Kidney (tissue), 14 donors: ENCODE data around the gene CYP11A1. TPM values are rescaled to one million over a fixed set of nuclear protein-coding genes. Genes with fewer than 3 reads are reported as not detected.

Experiments
- DNase-seq, 5 donors: peaks; one replicate each; pipeline ENCODE4 v3.0.0-alpha.2; 2013 to 2020
- FAIRE-seq: peaks from 2 replicates; lab custom pipeline; 2012; peaks lifted over from hg19 to GRCh38; lab: Jason Lieb, UNC
- H3K27ac ChIP-seq, 2 donors: one replicate each; pipeline ENCODE4 v1.7.0; 2013; ENCODE audit warnings: low read depth in 2 of 2, low read length in 2 of 2, inconsistent platforms in 1 of 2
- H3K27me3 ChIP-seq: one replicate; pipeline ENCODE4 v1.7.1; 2013; ENCODE audit warnings: low read length, inconsistent platforms; ENCODE audit not compliant: control insufficient read depth, insufficient read depth
- H3K36me3 ChIP-seq, 3 donors: one replicate each; pipeline versions ENCODE4 v1.7.0 to v1.7.1; 2013; ENCODE audit warnings: low read length in 3 of 3, control low read depth in 1 of 3, inconsistent platforms in 1 of 3; ENCODE audit not compliant: insufficient read depth in 3 of 3, control insufficient read depth in 2 of 3
- H3K4me1 ChIP-seq, 3 donors: one replicate each; pipeline versions ENCODE4 v1.7.0 to v1.7.1; 2013; ENCODE audit warnings: low read length in 3 of 3, inconsistent platforms in 1 of 3, low read depth in 1 of 3; ENCODE audit not compliant: control insufficient read depth in 2 of 3, insufficient read depth in 2 of 3
- H3K4me3 ChIP-seq, 3 donors: one replicate each; pipeline versions ENCODE4 v1.7.0 to v1.8.1; 2013; ENCODE audit warnings: low read length in 3 of 3, control low read depth in 1 of 3, inconsistent platforms in 1 of 3
- H3K9ac ChIP-seq, 3 donors: one replicate each; pipeline versions ENCODE4 v1.7.0 to v1.7.1; 2013; ENCODE audit warnings: low read length in 3 of 3, control low read depth in 1 of 3, inconsistent platforms in 1 of 3
- H3K9me3 ChIP-seq, 3 donors: one replicate each; pipeline versions ENCODE4 v1.7.0 to v1.7.1; 2013; ENCODE audit warnings: low read length in 3 of 3, control low read depth in 1 of 3, inconsistent platforms in 1 of 3; ENCODE audit not compliant: control insufficient read depth in 2 of 3, insufficient read depth in 1 of 3
- intact Hi-C: fragments of 100-400 bp; cut with DNase I; formaldehyde crosslinking; loops from one replicate; pipeline ENCODE4 v1.11.1; 2022
- polyA plus RNA-seq: library from polyadenylated mRNA; stranded (reverse); fragments of 350-450 nt; fragmentation: Illumina TruSeq; extraction: RNeasy Lipid Tissue Mini Kit (QIAGEN cat#74804); gene quantifications from one replicate; pipeline ENCODE4 v1.2.3, GENCODE V29; 2014; ENCODE audit warnings: low read depth, low replicate concordance; ENCODE audit not compliant: insufficient read depth
- total RNA-seq: library from RNA; stranded (reverse); fragmentation: NEBNext Ultra II Directional; extraction: Animal tissue kit (Norgen Biotek cat#: 25700); gene quantifications from one replicate; pipeline ENCODE4 v1.2.1, GENCODE V29; 2021
- TF ChIP-seq, protein P1 (sequence below): IDR thresholded peaks from 3 replicates; pipeline ENCODE4 v1.5.1; 2012; ENCODE audit warnings: mild to moderate bottlenecking, moderate library complexity, borderline replicate concordance; ENCODE audit not compliant: insufficient read depth; ENCODE audit errors: extremely low read depth
- donor health status: control.
- donor health status: control.
- donor health status: control.
- donor health status: control.
- donor health status: control.
- donor health status: DM: yes; HTN: yes; CAD: no.
- donor health status: Normal renal cell carcinoma (clear cell type).

CYP11A1 gene
- total and polyA plus RNA-seq, 2 donors from 2014 or later = 0.13 to 2.7 TPM

DNA sequence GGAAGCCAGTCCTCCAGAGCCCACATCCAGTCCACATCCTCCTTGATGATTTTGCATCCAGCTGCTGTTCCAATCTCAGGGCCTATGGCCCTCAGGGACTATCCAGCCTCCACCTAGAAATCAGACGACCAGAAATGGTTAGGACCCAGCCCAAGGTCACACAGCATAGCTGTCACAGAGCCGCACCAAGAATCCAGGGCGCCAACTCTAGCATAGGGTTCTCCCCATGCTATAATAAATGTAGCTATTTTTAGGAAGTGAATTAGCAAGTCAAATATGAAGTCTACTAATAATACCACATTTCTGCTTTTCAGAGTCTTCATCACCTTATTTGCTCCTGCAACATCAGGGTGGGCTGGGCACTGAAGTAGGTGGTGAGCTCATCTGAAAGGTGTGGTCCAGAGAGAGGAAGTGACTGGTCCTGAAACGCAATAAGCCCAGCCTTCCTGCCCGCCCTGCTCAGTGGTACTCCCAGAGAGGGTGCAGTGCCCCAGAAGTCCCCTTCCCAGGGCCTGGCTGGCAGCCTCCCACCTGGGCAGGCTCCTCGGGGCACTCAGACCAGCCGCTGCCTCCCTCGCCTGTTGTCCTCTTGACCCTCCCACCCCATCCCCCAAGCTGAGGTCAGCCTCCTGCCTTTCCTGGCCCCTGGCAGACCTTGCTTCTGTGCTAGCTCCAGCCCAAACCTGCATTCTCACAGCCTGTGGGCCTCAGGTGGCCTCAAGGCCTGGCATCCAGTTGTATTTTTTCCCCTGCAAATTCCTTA lies 17.6 kb upstream of the CYP11A1 start:
- H3K9ac ChIP-seq = peak overlapping the region in 1 of 3 donors; percentile 15
- H3K4me1 ChIP-seq = peaks cover 0 to 28% (median 9%) of the 10 kb centered on the region in 3 donors
- H3K36me3 ChIP-seq = no peaks in the 10 kb centered on the region
- FAIRE-seq (no peak), DNase-seq (peak in 2 of 5 donors; percentile 41 to 56)
- H3K27ac ChIP-seq = peak overlapping the region; percentile 67 to 69
- H3K4me3 ChIP-seq = no peak overlapping the region
- no peaks in the 10 kb centered on the region for H3K9me3 ChIP-seq
- TF ChIP-seq, protein P1, sequence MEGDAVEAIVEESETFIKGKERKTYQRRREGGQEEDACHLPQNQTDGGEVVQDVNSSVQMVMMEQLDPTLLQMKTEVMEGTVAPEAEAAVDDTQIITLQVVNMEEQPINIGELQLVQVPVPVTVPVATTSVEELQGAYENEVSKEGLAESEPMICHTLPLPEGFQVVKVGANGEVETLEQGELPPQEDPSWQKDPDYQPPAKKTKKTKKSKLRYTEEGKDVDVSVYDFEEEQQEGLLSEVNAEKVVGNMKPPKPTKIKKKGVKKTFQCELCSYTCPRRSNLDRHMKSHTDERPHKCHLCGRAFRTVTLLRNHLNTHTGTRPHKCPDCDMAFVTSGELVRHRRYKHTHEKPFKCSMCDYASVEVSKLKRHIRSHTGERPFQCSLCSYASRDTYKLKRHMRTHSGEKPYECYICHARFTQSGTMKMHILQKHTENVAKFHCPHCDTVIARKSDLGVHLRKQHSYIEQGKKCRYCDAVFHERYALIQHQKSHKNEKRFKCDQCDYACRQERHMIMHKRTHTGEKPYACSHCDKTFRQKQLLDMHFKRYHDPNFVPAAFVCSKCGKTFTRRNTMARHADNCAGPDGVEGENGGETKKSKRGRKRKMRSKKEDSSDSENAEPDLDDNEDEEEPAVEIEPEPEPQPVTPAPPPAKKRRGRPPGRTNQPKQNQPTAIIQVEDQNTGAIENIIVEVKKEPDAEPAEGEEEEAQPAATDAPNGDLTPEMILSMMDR = no peak
- no peaks in the 10 kb centered on the region for H3K27me3 ChIP-seq
- intact Hi-C loops = loop anchor here (5.0 kb wide), 1 partner anchor 52 kb away; no protein-coding TSS in a partner anchor

GRCh38 chr15:74384566-74384880 lies 17.1 kb upstream of the CYP11A1 start:
- Histone ChIP-seq H3K27me3 (no peaks in the 10 kb centered on the region), H3K36me3 (no peaks in the 10 kb centered on the region), H3K9me3 (no peaks in the 10 kb centered on the region), H3K27ac (peak overlapping the region; percentile 17 to 43), H3K9ac (peak overlapping the region in 1 of 3 donors; percentile 26), H3K4me3 (no peak overlapping the region), H3K4me1 (peaks cover 0 to 25% (median 9%) of the 10 kb centered on the region in 3 donors)
- DNase-seq = no peak
- intact Hi-C loops = loop anchor here (5.0 kb wide), 1 partner anchor 53 kb away; no protein-coding TSS in a partner anchor
- TF ChIP-seq, protein P1 = no peak
- no peak for FAIRE-seq

- no peak overlapping the region for H3K4me3 ChIP-seq
- peaks cover 0 to 25% (median 9%) of the 10 kb centered on the region in 3 donors for H3K4me1 ChIP-seq
- intact Hi-C loops = loop anchor here (5.0 kb wide), 1 partner anchor 53 kb away; no protein-coding TSS in a partner anchor
- FAIRE-seq (no peak), DNase-seq (peak in 1 of 5 donors; percentile 45)
- TF ChIP-seq, protein P1 = no peak
- H3K36me3 ChIP-seq = no peaks in the 10 kb centered on the region
- H3K27me3 ChIP-seq = no peaks in the 10 kb centered on the region
- no peaks in the 10 kb centered on the region for H3K9me3 ChIP-seq
- H3K27ac ChIP-seq = peak overlapping the region in 1 of 2 donors; percentile 43
- H3K9ac ChIP-seq = peak overlapping the region in 1 of 3 donors; percentile 26
Measured at GRCh38 chr15:74383695-74384565, 16.5 kb upstream of the CYP11A1 start.
